Ovary (tissue), 9 donors: Measurements from ENCODE around the gene ZER1. TPM values are rescaled to one million over a fixed set of nuclear protein-coding genes. Genes with fewer than 3 reads are reported as not detected.
A peak's percentile ranks its signal among the peaks of the same experiment; 100 is the strongest.

Experiments used
- DNase-seq, 5 donors: peaks; one replicate each; pipeline ENCODE4 v3.0.0-alpha.2; 2019 to 2020
- H3K27ac ChIP-seq, 2 donors: fragments of 200-600 bp; one replicate each; pipeline versions ENCODE4 v1.5.1 to v1.8.0; 2019 to 2022
- H3K27me3 ChIP-seq: fragments of 200-600 bp; one replicate; pipeline ENCODE4 v1.8.0; 2022
- H3K36me3 ChIP-seq: fragments of 200-600 bp; sonication (generic); one replicate; pipeline ENCODE4 v1.5.1; 2019
- H3K4me1 ChIP-seq: one replicate; pipeline ENCODE4 v1.8.1; 2013; ENCODE audit warnings: mild to moderate bottlenecking, moderate library complexity; ENCODE audit not compliant: insufficient read depth
- H3K4me3 ChIP-seq: fragments of 200-600 bp; sonication (generic); one replicate; pipeline ENCODE4 v1.5.1; 2017
- H3K9me3 ChIP-seq, 2 donors: fragments of 200-600 bp in 1 of 2; sonication (generic) in 1 of 2; one replicate each; pipeline versions ENCODE4 v1.5.1 to v1.8.1; 2013 to 2019; ENCODE audit warnings: mild to moderate bottlenecking in 1 of 2, moderate library complexity in 1 of 2
- CTCF ChIP-seq, 3 donors: fragments of 450-650 bp in 2 of 3; fragments of 200-600 bp in 1 of 3; IDR thresholded peaks; one replicate each; pipeline versions ENCODE4 v1.5.1 to v1.8.0; 2016 to 2022; ENCODE audit warnings: antibody characterized with exemption in 3 of 3, mild to moderate bottlenecking in 1 of 3
- EP300 ChIP-seq: sonication (generic); formaldehyde crosslinking; IDR thresholded peaks from one replicate; pipeline ENCODE4 v1.6.1; 2017; ENCODE audit warnings: antibody characterized with exemption
- POLR2A ChIP-seq: fragments of 450-650 bp; IDR thresholded peaks from one replicate; pipeline ENCODE4 v1.6.1; 2017; ENCODE audit warnings: antibody characterized with exemption, mild to moderate bottlenecking, moderate library complexity
- WGBS, 3 donors: extraction: QIAGEN DNeasy Blood & Tissue Kit in 1 of 3; methylation state at CpG; one replicate each; pipeline versions ENCODE4 v1.1.5 to v1.1.7; 2013 to 2017; 5-methylcytosine and 5-hydroxymethylcytosine counted together
- intact Hi-C, 4 donors: fragments of 100-400 bp; cut with DNase I; formaldehyde crosslinking; loops; one replicate each; pipeline versions ENCODE4 v1.11.0 to v1.15.1; 2022 to 2023
- polyA plus RNA-seq, 2 donors: library from polyadenylated mRNA; stranded (reverse); fragments of 200-250 nt in 1 of 2; fragments of 350-450 nt in 1 of 2; fragmentation: Illumina TruSeq in 1 of 2; extraction: RNeasy Lipid Tissue Mini Kit (QIAGEN cat#74804) in 1 of 2; gene quantifications; one replicate each; pipeline ENCODE4 v1.2.3, GENCODE V29; 2013 to 2014
- total RNA-seq, 7 donors: library from RNA; depleted of rRNA in 2 of 7; stranded (reverse); fragments of >200 nt in 2 of 7; fragmentation: NEBNext Ultra II Directional in 3 of 7; extraction: Animal tissue kit (Norgen Biotek cat#: 25700) in 3 of 7; gene quantifications; one replicate each; pipeline versions ENCODE4 v1.1.0 to v1.2.4, GENCODE V29; 2016 to 2023
- donor health status: DM: no; HTN: no; CAD: no; lungs with moderate emphysema.
- donor health status: DM: no; HTN: no; CAD: no.
- donor health status: Bipolar disorder and iron deficiency.
- donor health status: DM: yes; HTN: yes; CAD: no.
- donor health status: DM: no; HTN: no; CAD: no.
- donor health status: DM: yes; HTN: yes; CAD: no.

The ZER1 gene
- total and polyA plus RNA-seq, 9 donors, result 16.3 to 46.1 (median 34.0) TPM

- no peak for TF ChIP-seq CTCF (IDR thresholded peaks at IDR 0.05)
- no peak for TF ChIP-seq EP300
- TF ChIP-seq POLR2A, result no peak
- no peak for DNase-seq
- 88 to 89% (median 88%) methylated on average over 9 of the region's 9 CpGs for WGBS, 3 donors
- H3K27me3 ChIP-seq, result no peaks in the 10 kb centered on the region
- H3K9me3 ChIP-seq, result no peaks in the 10 kb centered on the region
- no peaks in the 10 kb centered on the region for H3K36me3 ChIP-seq
- intact Hi-C loops, result no loop called here
- H3K4me1 ChIP-seq, result peaks cover 3% of the 10 kb centered on the region
- no peak overlapping the region for H3K4me3 ChIP-seq
- H3K27ac ChIP-seq, result no peak overlapping the region
Measured at GRCh38 chr9:128792134-128792533, 20.4 kb upstream of the ZER1 start.

- Histone ChIP-seq H3K27me3 (no peaks in the 10 kb centered on the region), H3K36me3 (no peaks in the 10 kb centered on the region), H3K4me1 (peaks cover 3% of the 10 kb centered on the region), H3K4me3 (no peak overlapping the region), H3K27ac (no peak overlapping the region), H3K9me3 (no peaks in the 10 kb centered on the region)
- no peak for DNase-seq
- TF ChIP-seq EP300 (no peak), CTCF (IDR thresholded peaks at IDR 0.05) (no peak), POLR2A (no peak)
- 82 to 85% (median 83%) methylated on average over 4 of the region's 4 CpGs for WGBS, 3 donors
- intact Hi-C loops, result no loop called here
Measured at GRCh38 chr9:128790536-128790935, 18.8 kb upstream of the ZER1 start.

DNA sequence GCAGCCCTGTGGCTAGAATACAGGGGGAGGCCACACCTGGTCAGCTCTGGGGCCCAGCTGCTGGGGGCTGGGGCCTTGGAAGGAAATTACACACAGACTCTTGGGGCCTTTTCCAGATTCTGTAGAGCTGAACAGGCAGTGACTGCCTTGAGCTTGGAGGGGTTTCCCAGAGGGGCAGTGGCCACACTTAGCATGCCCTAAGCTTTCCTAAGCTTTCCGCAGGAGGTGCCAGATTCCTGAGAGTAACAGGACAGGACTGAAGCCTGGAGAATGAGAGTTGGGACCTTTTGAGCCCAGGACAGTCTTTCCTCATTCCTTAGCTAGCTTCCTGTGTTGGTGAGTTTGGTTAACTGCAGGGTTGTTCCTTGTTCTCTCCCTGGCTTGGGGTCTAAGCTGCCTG lies 16.7 kb upstream of the ZER1 start:
- intact Hi-C loops, result no loop called here
- TF ChIP-seq POLR2A, result no peak
- no peak for TF ChIP-seq CTCF (IDR thresholded peaks at IDR 0.05)
- no peak for TF ChIP-seq EP300
- Histone ChIP-seq H3K36me3 (no peaks in the 10 kb centered on the region), H3K27ac (no peak overlapping the region), H3K27me3 (no peaks in the 10 kb centered on the region), H3K4me1 (peaks cover 3% of the 10 kb centered on the region), H3K4me3 (no peak overlapping the region), H3K9me3 (no peaks in the 10 kb centered on the region)
- 87 to 100% (median 98%) methylated on average over 1 of the region's 1 CpG for WGBS, 3 donors
- DNase-seq, result no peak

DNA sequence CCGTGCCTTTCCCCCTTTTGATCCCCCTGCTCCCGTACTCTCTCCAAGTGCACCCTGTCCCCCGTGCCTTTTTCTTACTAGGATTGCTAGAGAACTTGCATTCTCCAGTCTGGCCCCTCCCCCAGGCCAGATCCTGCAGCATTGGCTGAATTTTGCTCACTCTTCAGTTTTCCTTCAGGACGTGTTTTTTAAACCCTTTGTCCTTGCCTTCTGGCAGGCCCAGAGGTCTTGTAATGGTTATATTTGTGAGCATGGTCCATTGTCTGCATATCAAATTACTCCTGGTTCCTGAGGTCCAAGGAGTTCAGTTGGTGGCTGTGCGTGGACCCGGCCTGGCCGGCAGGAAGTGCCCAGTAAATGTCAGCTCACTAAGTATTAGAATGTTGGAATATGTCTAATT lies 15.9 kb upstream of the ZER1 start:
- 2% methylated on average over 7 of the region's 7 CpGs for WGBS, 3 donors
- TF ChIP-seq EP300, result no peak
- TF ChIP-seq POLR2A, result no peak
- no peak for TF ChIP-seq CTCF (IDR thresholded peaks at IDR 0.05)
- peak overlapping the region; percentile 99 for H3K4me3 ChIP-seq
- H3K27ac ChIP-seq, result peak overlapping the region in 1 of 2 donors; percentile 83
- no peak for DNase-seq
- no peaks in the 10 kb centered on the region for H3K9me3 ChIP-seq
- H3K36me3 ChIP-seq, result no peaks in the 10 kb centered on the region
- intact Hi-C loops, result loop anchor here in 1 of 4 donors (2.0 kb wide), 1 partner anchor 15 kb away; no protein-coding TSS in a partner anchor
- H3K27me3 ChIP-seq, result no peaks in the 10 kb centered on the region
- H3K4me1 ChIP-seq, result peaks cover 3% of the 10 kb centered on the region
